Omental fat pad (tissue), 4 donors: Measurements from ENCODE around the gene FGF18. TPM values are rescaled to one million over a fixed set of nuclear protein-coding genes. Genes with fewer than 3 reads are reported as not detected.

Experiments
- ATAC-seq: fragments of 150-250 bp; one replicate; pipeline ENCODE4 v1.9.1; 2016; ENCODE audit warnings: mild to moderate bottlenecking, moderate library complexity; ENCODE audit not compliant: low FRiP score
- DNase-seq: peaks from one replicate; pipeline ENCODE4 v3.0.0-alpha.2; 2019; ENCODE audit warnings: low spot score
- CTCF ChIP-seq, 3 donors: fragments of 450-650 bp; IDR thresholded peaks; one replicate each; pipeline ENCODE4 v1.5.1; 2016 to 2017; ENCODE audit warnings: antibody characterized with exemption in 3 of 3, mild to moderate bottlenecking in 3 of 3, moderate library complexity in 2 of 3
- total RNA-seq, 4 donors: library from RNA; depleted of rRNA; stranded (reverse); fragments of >200 nt; gene quantifications; one replicate each; pipeline ENCODE4 v1.1.0, GENCODE V29; 2016

FGF18 gene
- total RNA-seq, 4 donors from 2014 or later, result 0.79 to 7.5 (median 2.1) TPM

GRCh38 chr5:171462928-171463861, 43.7 kb downstream of the FGF18 start:
- no peak for ATAC-seq
- DNase-seq, result no peak
- TF ChIP-seq CTCF (IDR thresholded peaks at IDR 0.05), result no peak

GRCh38 chr5:171463862-171464229, 44.4 kb downstream of the FGF18 start:
- TF ChIP-seq CTCF (IDR thresholded peaks at IDR 0.05), result no peak
- ATAC-seq, result no peak

GRCh38 chr5:171464829-171465228, 45.4 kb downstream of the FGF18 start:
- no peak for ATAC-seq
- DNase-seq, result no peak
- TF ChIP-seq CTCF (IDR thresholded peaks at IDR 0.05), result no peak

More at GRCh38 chr5:171463862-171464229, 44.4 kb downstream of the FGF18 start:
- DNase-seq, result no peak

- TF ChIP-seq CTCF (IDR thresholded peaks at IDR 0.05), result no peak
- DNase-seq (no peak), ATAC-seq (no peak)
Observed at GRCh38 chr5:171467107-171467506, 47.7 kb downstream of the FGF18 start.

GRCh38 chr5:171469326-171469725, 49.9 kb downstream of the FGF18 start:
- no peak for TF ChIP-seq CTCF (IDR thresholded peaks at IDR 0.05)
- ATAC-seq, result no peak
- no peak for DNase-seq

GRCh38 chr5:171470420-171470819, 51.0 kb downstream of the FGF18 start:
- no peak for DNase-seq
- no peak for ATAC-seq
- no peak for TF ChIP-seq CTCF (IDR thresholded peaks at IDR 0.05)
